ENCODE results near the gene NME4.

- TF ChIP-seq CTCF (conservative IDR thresholded peaks at IDR 0.05 in 1 of 2, IDR thresholded peaks at IDR 0.05 in 1 of 2; ENCODE audit: extremely low read depth in 1 of 2, insufficient read depth in 1 of 2, low read depth in 1 of 2, low read length in 2 of 2) (no peak), EZH2 (IDR thresholded peaks at IDR 0.05; ENCODE audit: borderline replicate concordance, low read length) (no peak)
Observed at GRCh38 chr16:379183-379960, 17.6 kb upstream of the NME4 start.

Measured in mammary epithelial cell (primary cell).